HepG2 (cell line): Measurements from ENCODE around the gene DNAJC21. TPM values are rescaled to one million over a fixed set of nuclear protein-coding genes. Genes with fewer than 3 reads are reported as not detected.
A peak's percentile ranks its signal among the peaks of the same experiment; 100 is the strongest.

ENCODE experiments used
- ATAD3A ChIP-seq: sonication (generic); formaldehyde crosslinking; IDR thresholded peaks from 2 replicates; pipeline ENCODE4 v1.4.0; 2020; ENCODE audit warnings: missing genetic modification reagents
- CEBPG ChIP-seq: IDR thresholded peaks from 2 replicates; pipeline ENCODE4 v1.6.1; 2016
- EHMT2 ChIP-seq: fragments of 200-600 bp; sonication (generic); IDR thresholded peaks from 2 replicates; pipeline ENCODE4 v1.7.0; 2017; ENCODE audit warnings: antibody characterized with exemption, low read depth, low read length, borderline replicate concordance
- ETV5 ChIP-seq: IDR thresholded peaks from 2 replicates; pipeline ENCODE4 v1.6.1; 2018; ENCODE audit warnings: missing biosample characterization, missing genetic modification reagents, inconsistent platforms, borderline replicate concordance
- ISL2 ChIP-seq: sonication (generic); formaldehyde crosslinking; IDR thresholded peaks from 2 replicates; pipeline ENCODE4 v1.5.0; 2020; ENCODE audit warnings: missing genetic modification reagents
- MATR3 ChIP-seq: sonication (generic); formaldehyde crosslinking; IDR thresholded peaks from 2 replicates; pipeline ENCODE4 v1.4.0; 2020; ENCODE audit warnings: missing genetic modification reagents
- PAWR ChIP-seq: sonication (generic); formaldehyde crosslinking; IDR thresholded peaks from 2 replicates; pipeline ENCODE4 v1.4.0; 2020; ENCODE audit warnings: missing genetic modification reagents, mild to moderate bottlenecking, borderline replicate concordance
- POGZ ChIP-seq: sonication (generic); formaldehyde crosslinking; IDR thresholded peaks from 2 replicates; pipeline ENCODE4 v1.4.0; 2020; ENCODE audit warnings: mild to moderate bottlenecking, missing genetic modification reagents
- RFX5 ChIP-seq: IDR thresholded peaks from 2 replicates; pipeline ENCODE4 v1.6.1; 2011; ENCODE audit warnings: low read depth, low read length, improper control_type of control experiment
- SMAD3 ChIP-seq: sonication (generic); formaldehyde crosslinking; IDR thresholded peaks from 2 replicates; pipeline ENCODE4 v1.4.0; 2020; ENCODE audit warnings: missing genetic modification reagents
- SRF ChIP-seq: IDR thresholded peaks from 2 replicates; pipeline ENCODE4 v1.6.1; 2011; ENCODE audit warnings: mild to moderate bottlenecking, low read depth, low read length, moderate library complexity
- STAG1 ChIP-seq: sonication (generic); formaldehyde crosslinking; IDR thresholded peaks from 2 replicates; pipeline ENCODE4 v1.4.0; 2020; ENCODE audit warnings: missing genetic modification reagents
- THAP8 ChIP-seq: sonication (generic); formaldehyde crosslinking; IDR thresholded peaks from 2 replicates; pipeline ENCODE4 v1.5.1; 2020; ENCODE audit warnings: missing genetic modification reagents, mild to moderate bottlenecking, borderline replicate concordance
- TRIM24 ChIP-seq: sonication (generic); formaldehyde crosslinking; IDR thresholded peaks from 2 replicates; pipeline ENCODE4 v1.8.0; 2022; ENCODE audit warnings: mild to moderate bottlenecking, missing genetic modification reagents
- ZFP36L1 ChIP-seq: sonication (generic); formaldehyde crosslinking; IDR thresholded peaks from 2 replicates; pipeline ENCODE4 v1.8.0; 2022; ENCODE audit warnings: mild to moderate bottlenecking, missing genetic modification reagents, moderate library complexity
- ZHX1 ChIP-seq: sonication (generic); formaldehyde crosslinking; IDR thresholded peaks from 2 replicates; pipeline ENCODE4 v1.8.1; 2022; ENCODE audit warnings: low read depth, mild to moderate bottlenecking, missing genetic modification reagents
- ZNF207 ChIP-seq: fragments of 450-650 bp; IDR thresholded peaks from 2 replicates; pipeline ENCODE4 v1.6.1; 2016; ENCODE audit warnings: antibody characterized with exemption, borderline replicate concordance
- ZNF281 ChIP-seq: sonication (generic); formaldehyde crosslinking; IDR thresholded peaks from 2 replicates; pipeline ENCODE4 v1.4.0; 2020; ENCODE audit warnings: missing genetic modification reagents, borderline replicate concordance
- ZNF350 ChIP-seq: sonication (generic); formaldehyde crosslinking; IDR thresholded peaks from 2 replicates; pipeline ENCODE4 v1.4.0; 2020; ENCODE audit warnings: mild to moderate bottlenecking, low read depth, missing genetic modification reagents, borderline replicate concordance
- ZNF430 ChIP-seq: sonication (generic); formaldehyde crosslinking; IDR thresholded peaks from 2 replicates; pipeline ENCODE4 v1.9.0; 2021; ENCODE audit warnings: mild to moderate bottlenecking, missing genetic modification reagents
- ZNF432 ChIP-seq: sonication (generic); formaldehyde crosslinking; IDR thresholded peaks from 2 replicates; pipeline ENCODE4 v1.5.0; 2020; ENCODE audit warnings: missing genetic modification reagents, mild to moderate bottlenecking, borderline replicate concordance
- ZNF556 ChIP-seq: sonication (generic); formaldehyde crosslinking; IDR thresholded peaks from 2 replicates; pipeline ENCODE4 v1.4.0; 2020; ENCODE audit warnings: mild to moderate bottlenecking, missing genetic modification reagents, borderline replicate concordance
- ZNF619 ChIP-seq: sonication (generic); formaldehyde crosslinking; IDR thresholded peaks from 2 replicates; pipeline ENCODE4 v1.4.0; 2020; ENCODE audit warnings: mild to moderate bottlenecking, missing genetic modification reagents
- polyA plus RNA-seq, 8 experiments: library from polyadenylated mRNA; depleted of rRNA in 3 of 8; stranded (reverse) in 7 of 8; unstranded in 1 of 8; fragments of >200 nt; fragmentation: Illumina TruSeq in 4 of 8; extraction: Trizol in 4 of 8; gene quantifications; 2 replicates each; pipeline versions ENCODE4 v1.2.1 to v1.2.3, GENCODE V29; 2011 to 2016; ENCODE audit warnings: low read depth in 4 of 8, missing spikeins in 1 of 8, mixed read lengths in 1 of 8; ENCODE audit not compliant: insufficient read depth in 1 of 8
- total RNA-seq, 5 experiments: library from RNA; depleted of rRNA; stranded (reverse); fragments of >200 nt; fragmentation: Illumina TruSeq; extraction: Trizol; gene quantifications; 2 replicates each; pipeline ENCODE4 v1.2.3, GENCODE V29; 2016; ENCODE audit warnings: low read depth in 1 of 5
- TF ChIP-seq, protein P1 (sequence below): sonication (generic); formaldehyde crosslinking; IDR thresholded peaks from 2 replicates; pipeline ENCODE4 v1.4.0; 2020; ENCODE audit warnings: missing genetic modification reagents
- TF ChIP-seq, protein P2 (sequence below): sonication (generic); formaldehyde crosslinking; IDR thresholded peaks from 2 replicates; pipeline ENCODE4 v1.8.0; 2023; ENCODE audit warnings: mild to moderate bottlenecking, missing genetic modification reagents

DNAJC21 gene
- total and polyA plus RNA-seq, 2 of the 13 experiments (the other 11 are each of a cell fraction or from before 2014, with no cell fraction given), result 10.9 to 41.6 TPM

GRCh38 chr5:34915856-34916192 lies 13.5 kb upstream of the DNAJC21 start (continued):
- TF ChIP-seq ZHX1, result no peak
- TF ChIP-seq SMAD3, result no peak
- TF ChIP-seq TRIM24, result no peak
- TF ChIP-seq ZNF619 (CRISPR knock-in tag), result no peak
- TF ChIP-seq POGZ (CRISPR knock-in tag), result no peak
- TF ChIP-seq ZFP36L1, result no peak
- no peak for TF ChIP-seq ISL2 (CRISPR knock-in tag)
- no peak for TF ChIP-seq ZNF350 (CRISPR knock-in tag)
- TF ChIP-seq ZNF281, result no peak
- no peak for TF ChIP-seq ZNF430 (CRISPR knock-in tag)
- no peak for TF ChIP-seq MATR3 (CRISPR knock-in tag)
- no peak for TF ChIP-seq ZNF207
- TF ChIP-seq PAWR (CRISPR knock-in tag), result no peak
- no peak for TF ChIP-seq ATAD3A (CRISPR knock-in tag)
- no peak for TF ChIP-seq EHMT2
- TF ChIP-seq RFX5, result no peak
- 0 out of 2 replicates have a peak, but pooled peaks have one; percentile 77 for TF ChIP-seq THAP8 (CRISPR knock-in tag)
- TF ChIP-seq ZNF432 (CRISPR knock-in tag), result no peak
- 0 out of 2 replicates have a peak, but pooled peaks have one; percentile 14 for TF ChIP-seq ZNF556 (CRISPR knock-in tag)
- TF ChIP-seq CEBPG, result no peak
- no peak for TF ChIP-seq STAG1 (CRISPR knock-in tag)
- TF ChIP-seq, protein P1, sequence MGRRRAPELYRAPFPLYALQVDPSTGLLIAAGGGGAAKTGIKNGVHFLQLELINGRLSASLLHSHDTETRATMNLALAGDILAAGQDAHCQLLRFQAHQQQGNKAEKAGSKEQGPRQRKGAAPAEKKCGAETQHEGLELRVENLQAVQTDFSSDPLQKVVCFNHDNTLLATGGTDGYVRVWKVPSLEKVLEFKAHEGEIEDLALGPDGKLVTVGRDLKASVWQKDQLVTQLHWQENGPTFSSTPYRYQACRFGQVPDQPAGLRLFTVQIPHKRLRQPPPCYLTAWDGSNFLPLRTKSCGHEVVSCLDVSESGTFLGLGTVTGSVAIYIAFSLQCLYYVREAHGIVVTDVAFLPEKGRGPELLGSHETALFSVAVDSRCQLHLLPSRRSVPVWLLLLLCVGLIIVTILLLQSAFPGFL (CRISPR knock-in tag), result no peak
- no peak for TF ChIP-seq SRF
- TF ChIP-seq ETV5 (CRISPR knock-in tag), result no peak
- TF ChIP-seq, protein P2, sequence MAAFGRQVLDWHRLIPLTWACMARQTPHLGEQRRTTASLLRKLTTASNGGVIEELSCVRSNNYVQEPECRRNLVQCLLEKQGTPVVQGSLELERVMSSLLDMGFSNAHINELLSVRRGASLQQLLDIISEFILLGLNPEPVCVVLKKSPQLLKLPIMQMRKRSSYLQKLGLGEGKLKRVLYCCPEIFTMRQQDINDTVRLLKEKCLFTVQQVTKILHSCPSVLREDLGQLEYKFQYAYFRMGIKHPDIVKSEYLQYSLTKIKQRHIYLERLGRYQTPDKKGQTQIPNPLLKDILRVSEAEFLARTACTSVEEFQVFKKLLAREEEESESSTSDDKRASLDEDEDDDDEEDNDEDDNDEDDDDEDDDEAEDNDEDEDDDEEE (CRISPR knock-in tag), result no peak
